OCI-LY1 (cell line): ENCODE measurements around the gene SQOR.

ENCODE experiments used
- H2AFZ ChIP-seq: fragments of 200-600 bp; sonication (generic), shearing (Covaris generic); 2 replicates; pipeline ENCODE4 v1.6.0; 2014; ENCODE audit warnings: antibody characterized with exemption, mild to moderate bottlenecking, low read length
- H3F3A ChIP-seq: fragments of 200-600 bp; sonication (generic), shearing (Covaris generic); 2 replicates; pipeline ENCODE4 v1.6.0; 2014; ENCODE audit warnings: mild to moderate bottlenecking, antibody characterized with exemption, low read length, moderate library complexity; ENCODE audit not compliant: insufficient read depth
- H3K27ac ChIP-seq: fragments of 200-600 bp; sonication (generic); 2 replicates; pipeline ENCODE4 v1.5.1; 2014; ENCODE audit warnings: low read length, mixed run types, mild to moderate bottlenecking, low read depth; ENCODE audit not compliant: poor library complexity, severe bottlenecking
- H3K27me3 ChIP-seq: fragments of 200-600 bp; sonication (generic); 2 replicates; pipeline ENCODE4 v1.6.0; 2014; ENCODE audit warnings: antibody characterized with exemption, mild to moderate bottlenecking, low read length, moderate library complexity; ENCODE audit not compliant: insufficient read depth
- H3K36me3 ChIP-seq: fragments of 200-600 bp; sonication (generic); 2 replicates; pipeline ENCODE4 v1.6.1; 2014; ENCODE audit warnings: mild to moderate bottlenecking, antibody characterized with exemption, low read length, moderate library complexity, mixed read lengths; ENCODE audit not compliant: insufficient read depth
- H3K4me1 ChIP-seq: fragments of 200-600 bp; sonication (generic); 2 replicates; pipeline ENCODE4 v1.5.1; 2014; ENCODE audit warnings: mild to moderate bottlenecking, low read length, moderate library complexity; ENCODE audit not compliant: insufficient read depth, severe bottlenecking
- H3K4me2 ChIP-seq: fragments of 200-600 bp; sonication (generic), shearing (Covaris generic); 2 replicates; pipeline ENCODE4 v1.6.1; 2014; ENCODE audit warnings: low read length
- H3K4me3 ChIP-seq: fragments of 200-600 bp; sonication (generic); 2 replicates; pipeline ENCODE4 v1.5.1; 2014; ENCODE audit warnings: low read length, low read depth, mild to moderate bottlenecking, mixed read lengths; ENCODE audit not compliant: poor library complexity, severe bottlenecking
- H3K79me2 ChIP-seq: fragments of 200-600 bp; shearing (Covaris generic); 2 replicates; pipeline ENCODE4 v1.6.1; 2016; ENCODE audit warnings: mixed run types, low read length, mixed read lengths; ENCODE audit not compliant: insufficient read depth
- H3K9ac ChIP-seq: fragments of 200-600 bp; sonication (generic), shearing (Covaris generic); 2 replicates; pipeline ENCODE4 v1.6.1; 2014; ENCODE audit warnings: mild to moderate bottlenecking, low read length, mixed read lengths
- H3K9me2 ChIP-seq: fragments of 200-600 bp; sonication (generic), shearing (Covaris generic); 2 replicates; pipeline ENCODE4 v1.6.1; 2014; ENCODE audit warnings: low read depth, mild to moderate bottlenecking, low read length, mixed read lengths
- H3K9me3 ChIP-seq: fragments of 200-600 bp; shearing (Covaris generic); 2 replicates; pipeline ENCODE4 v1.6.1; 2014; ENCODE audit warnings: low read length, mixed read lengths
- H4K20me1 ChIP-seq: fragments of 200-600 bp; sonication (generic), shearing (Covaris generic); 2 replicates; pipeline ENCODE4 v1.6.0; 2016; ENCODE audit warnings: mild to moderate bottlenecking, low read length; ENCODE audit not compliant: insufficient read depth
- CTCF ChIP-seq: fragments of 200-600 bp; sonication (generic), shearing (Covaris generic); IDR thresholded peaks from 2 replicates; pipeline ENCODE4 v1.5.1; 2017; ENCODE audit warnings: mild to moderate bottlenecking, antibody characterized with exemption, low read length, moderate library complexity, mixed read lengths
- EZH2 ChIP-seq: fragments of 200-600 bp; sonication (generic), shearing (Covaris generic); IDR thresholded peaks from 2 replicates; pipeline ENCODE4 v1.8.0; 2017; ENCODE audit warnings: borderline replicate concordance, mixed run types, mild to moderate bottlenecking, antibody characterized with exemption, low read length, moderate library complexity, mixed read lengths

Gene SQOR

DNA sequence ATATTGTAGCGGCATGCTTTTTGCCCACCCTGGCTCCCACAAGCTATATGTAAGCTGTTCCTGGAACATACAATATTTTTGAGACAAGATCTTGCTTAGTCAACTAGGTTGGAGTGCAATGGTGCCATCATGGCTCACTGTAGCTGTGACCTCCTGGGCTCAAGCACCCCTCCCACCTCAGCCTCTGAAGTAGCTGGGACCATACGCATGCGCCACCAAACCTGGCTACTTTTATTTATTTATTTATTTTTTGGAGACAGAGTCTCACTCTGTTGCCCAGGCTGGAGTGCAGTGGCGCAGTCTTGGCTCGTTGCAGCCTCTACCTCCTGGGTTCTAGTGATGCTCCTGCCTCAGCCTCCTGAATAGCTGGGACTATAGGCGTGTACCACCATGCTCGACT lies 6.7 kb upstream of the SQOR start:
- Histone ChIP-seq H3K36me3 (no peaks in the 10 kb centered on the region), H3K4me3 (no peak overlapping the region), H3K27ac (no peak overlapping the region), H4K20me1 (no peaks in the 10 kb centered on the region), H3K9ac (no peak overlapping the region), H3K9me3 (peaks cover 4% of the 10 kb centered on the region; the same call in 1 of the 2 replicates), H3F3A (no peaks in the 10 kb centered on the region), H3K9me2 (no peaks in the 10 kb centered on the region), H3K27me3 (no peaks in the 10 kb centered on the region), H2AFZ (no peak overlapping the region), H3K4me2 (no peak overlapping the region), H3K4me1 (no peaks in the 10 kb centered on the region), H3K79me2 (no peaks in the 10 kb centered on the region)
- TF ChIP-seq EZH2 (no peak), CTCF (no peak)

GRCh38 chr15:45630917-45631691 lies 3.7 kb upstream of the SQOR start:
- Histone ChIP-seq H3F3A (no peaks in the 10 kb centered on the region), H3K9me2 (no peaks in the 10 kb centered on the region), H3K27me3 (no peaks in the 10 kb centered on the region), H3K9me3 (peaks cover 1% of the 10 kb centered on the region; the same call in 1 of the 2 replicates), H3K27ac (no peak overlapping the region), H2AFZ (no peak overlapping the region), H3K4me3 (no peak overlapping the region), H4K20me1 (no peaks in the 10 kb centered on the region), H3K4me1 (peaks cover 10% of the 10 kb centered on the region), H3K4me2 (no peak overlapping the region), H3K36me3 (no peaks in the 10 kb centered on the region), H3K79me2 (no peaks in the 10 kb centered on the region), H3K9ac (no peak overlapping the region)
- TF ChIP-seq CTCF = no peak
- TF ChIP-seq EZH2 = no peak

DNA sequence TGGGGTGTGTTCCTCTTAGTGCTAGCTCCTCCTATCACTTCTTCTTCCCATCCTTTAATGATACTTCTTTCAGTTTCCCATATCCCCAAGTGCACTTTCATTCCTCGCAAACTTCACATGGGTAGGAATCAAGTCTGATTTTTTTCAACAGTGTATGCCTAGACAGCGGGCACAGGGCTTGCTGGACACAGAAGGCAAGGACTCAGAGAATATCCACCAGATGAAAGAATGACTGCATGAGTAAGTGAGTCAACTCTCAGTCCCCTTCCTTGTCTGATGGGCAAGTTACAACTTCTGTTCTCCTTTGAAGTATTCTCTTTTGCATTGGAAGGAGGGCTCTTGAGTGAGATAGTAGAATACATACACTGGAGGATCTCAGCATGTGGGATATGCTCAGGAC lies 3.1 kb upstream of the SQOR start:
- Histone ChIP-seq H3F3A (no peaks in the 10 kb centered on the region), H3K4me1 (peaks cover 10% of the 10 kb centered on the region), H3K36me3 (no peaks in the 10 kb centered on the region), H4K20me1 (no peaks in the 10 kb centered on the region), H3K27ac (no peak overlapping the region), H3K4me2 (no peak overlapping the region), H3K9ac (no peak overlapping the region), H3K79me2 (no peaks in the 10 kb centered on the region), H3K27me3 (no peaks in the 10 kb centered on the region), H3K9me2 (no peaks in the 10 kb centered on the region), H3K4me3 (no peak overlapping the region), H2AFZ (no peak overlapping the region), H3K9me3 (no peaks in the 10 kb centered on the region)
- TF ChIP-seq CTCF (no peak), EZH2 (no peak)
